ENCODE measurements around the gene TOP3B. TPM values are rescaled to one million over a fixed set of nuclear protein-coding genes. Genes with fewer than 3 reads are reported as not detected.

The TOP3B gene
- total RNA-seq, 2 experiments from 2014 or later: 82.6 to 98.7 TPM

- no peaks in the 10 kb centered on the region for H3K9me2 ChIP-seq (ENCODE audit: insufficient read depth, low read length)
Observed at GRCh38 chr22:21949569-21949918, 33.0 kb downstream of the TOP3B start.

GRCh38 chr22:21948824-21949568 is 33.6 kb downstream of the TOP3B start:
- H3K36me3 ChIP-seq (ENCODE audit: insufficient read depth, low read length): peaks cover 4% of the 10 kb centered on the region; the same call in 1 of the 2 replicates
- H3K9me3 ChIP-seq (ENCODE audit: low read length): no peaks in the 10 kb centered on the region
- H2AFZ ChIP-seq (ENCODE audit: low read length): no peak overlapping the region
- no peaks in the 10 kb centered on the region for H3K9me2 ChIP-seq (ENCODE audit: insufficient read depth, low read length)
- BruUV-seq (replicated peaks): no TSS peak
- ChIA-PET POLR2A (no interaction called here), CTCF (ENCODE audit: unreplicated experiment) (no interaction called here)
- H3K27ac ChIP-seq (ENCODE audit: low read depth, low read length, poor library complexity, severe bottlenecking): no peak overlapping the region
- no peaks in the 10 kb centered on the region for H3K79me2 ChIP-seq (ENCODE audit: insufficient read depth, low read depth, low read length)
- H3K4me2 ChIP-seq (ENCODE audit: low read length): no peak overlapping the region
- intact Hi-C loops (cut with micrococcal nuclease; ENCODE audit: unreplicated experiment): no loop called here
- TF ChIP-seq EZH2phosphoT487 (IDR thresholded peaks at IDR 0.05; ENCODE audit: borderline replicate concordance, low read depth, low read length): no peak
- no peak for TF ChIP-seq CTCF (conservative IDR thresholded peaks at IDR 0.05; ENCODE audit: low read length)
- H4K20me1 ChIP-seq (ENCODE audit: insufficient read depth, low read length): no peaks in the 10 kb centered on the region
- H3K4me3 ChIP-seq (ENCODE audit: low read depth, low read length, poor library complexity, severe bottlenecking): no peak overlapping the region
- H3K4me1 ChIP-seq (ENCODE audit: insufficient read depth, low read length, poor library complexity, severe bottlenecking): peaks cover 6% of the 10 kb centered on the region
- no peak for DNase-seq (ENCODE audit: low spot score)

More at GRCh38 chr22:21949569-21949918, 33.0 kb downstream of the TOP3B start:
- Histone ChIP-seq H3K79me2 (ENCODE audit: insufficient read depth, low read depth, low read length) (no peaks in the 10 kb centered on the region), H3K36me3 (ENCODE audit: insufficient read depth, low read length) (peaks cover 4% of the 10 kb centered on the region; the same call in 1 of the 2 replicates), H3K4me2 (ENCODE audit: low read length) (no peak overlapping the region), H3K4me1 (ENCODE audit: insufficient read depth, low read length, poor library complexity, severe bottlenecking) (peaks cover 6% of the 10 kb centered on the region), H3K9me3 (ENCODE audit: low read length) (no peaks in the 10 kb centered on the region), H4K20me1 (ENCODE audit: insufficient read depth, low read length) (no peaks in the 10 kb centered on the region), H3K27ac (ENCODE audit: low read depth, low read length, poor library complexity, severe bottlenecking) (no peak overlapping the region), H2AFZ (ENCODE audit: low read length) (no peak overlapping the region), H3K4me3 (ENCODE audit: low read depth, low read length, poor library complexity, severe bottlenecking) (no peak overlapping the region)
- BruUV-seq (replicated peaks): no TSS peak
- intact Hi-C loops (cut with micrococcal nuclease; ENCODE audit: unreplicated experiment): no loop called here
- CTCF ChIA-PET (ENCODE audit: unreplicated experiment): no interaction called here
- TF ChIP-seq EZH2phosphoT487 (IDR thresholded peaks at IDR 0.05; ENCODE audit: borderline replicate concordance, low read depth, low read length) (no peak), CTCF (conservative IDR thresholded peaks at IDR 0.05; ENCODE audit: low read length) (no peak)
- no peak for DNase-seq (ENCODE audit: low spot score)
- POLR2A ChIA-PET: no interaction called here

GRCh38 chr22:21948390-21948789 is 34.2 kb downstream of the TOP3B start:
- H3K9me2 ChIP-seq (ENCODE audit: insufficient read depth, low read length): no peaks in the 10 kb centered on the region
- H3K36me3 ChIP-seq (ENCODE audit: insufficient read depth, low read length): peaks cover 4% of the 10 kb centered on the region; the same call in 1 of the 2 replicates
- CTCF ChIA-PET (ENCODE audit: unreplicated experiment): no interaction called here
- POLR2A ChIA-PET: no interaction called here
- no peak overlapping the region for H3K4me3 ChIP-seq (ENCODE audit: low read depth, low read length, poor library complexity, severe bottlenecking)
- no peak for DNase-seq (ENCODE audit: low spot score)
- H3K4me1 ChIP-seq (ENCODE audit: insufficient read depth, low read length, poor library complexity, severe bottlenecking): peaks cover 6% of the 10 kb centered on the region
- no peaks in the 10 kb centered on the region for H3K79me2 ChIP-seq (ENCODE audit: insufficient read depth, low read depth, low read length)
- no peaks in the 10 kb centered on the region for H4K20me1 ChIP-seq (ENCODE audit: insufficient read depth, low read length)
- intact Hi-C loops (cut with micrococcal nuclease; ENCODE audit: unreplicated experiment): no loop called here
- TF ChIP-seq CTCF (conservative IDR thresholded peaks at IDR 0.05; ENCODE audit: low read length) (no peak), EZH2phosphoT487 (IDR thresholded peaks at IDR 0.05; ENCODE audit: borderline replicate concordance, low read depth, low read length) (no peak)
- no peak overlapping the region for H3K27ac ChIP-seq (ENCODE audit: low read depth, low read length, poor library complexity, severe bottlenecking)
- no peak overlapping the region for H2AFZ ChIP-seq (ENCODE audit: low read length)
- BruUV-seq (replicated peaks): no TSS peak
- no peaks in the 10 kb centered on the region for H3K9me3 ChIP-seq (ENCODE audit: low read length)
- no peak overlapping the region for H3K4me2 ChIP-seq (ENCODE audit: low read length)
